ENCODE data around the gene IDH2. TPM values are rescaled to one million over a fixed set of nuclear protein-coding genes. Genes with fewer than 3 reads are reported as not detected.

IDH2 gene
- total RNA-seq, 1 donor: 28.6 TPM

DNA sequence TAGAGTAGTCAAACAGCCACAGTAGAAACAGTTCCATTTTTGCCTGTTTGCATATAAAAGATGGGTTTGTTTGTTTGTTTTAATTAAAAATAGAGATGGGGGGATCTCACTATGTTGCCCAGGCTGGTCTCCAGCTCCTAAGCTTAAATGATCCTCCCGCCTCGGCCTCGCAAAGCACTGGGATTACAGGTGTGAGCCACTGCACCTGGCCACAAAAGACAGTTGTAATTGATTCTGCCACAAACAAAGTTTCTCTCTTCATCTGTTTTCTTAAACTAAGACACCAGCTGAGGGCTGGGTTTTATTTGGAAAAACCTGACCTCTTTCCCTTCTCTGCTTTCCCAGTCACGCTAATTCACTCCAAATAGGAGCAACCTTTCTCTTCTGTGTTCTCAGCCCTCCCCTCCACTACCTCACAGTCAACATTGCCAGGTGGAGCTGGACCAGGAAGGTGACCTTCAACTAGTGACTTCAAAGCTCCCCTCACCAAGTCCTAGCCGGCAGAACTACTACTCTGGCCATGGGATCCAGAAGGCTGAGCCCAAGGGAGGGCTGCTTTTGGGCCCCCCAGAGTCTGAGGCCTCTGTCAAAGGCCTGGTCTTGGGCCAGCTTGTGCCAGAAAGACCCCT, 1.5 kb upstream of the IDH2 start:
- DNase-seq (ENCODE audit: low read depth): no peak
- no peak for TF ChIP-seq CTCF (IDR thresholded peaks at IDR 0.05; ENCODE audit: insufficient read depth, low read length)
- no peak overlapping the region for H3K4me3 ChIP-seq (ENCODE audit: low read depth, low read length)

- no peak for TF ChIP-seq CTCF (IDR thresholded peaks at IDR 0.05; ENCODE audit: insufficient read depth, low read length)
- DNase-seq (ENCODE audit: low read depth): peak; percentile 19
Observed at GRCh38 chr15:90101130-90101968, 919 bp downstream of the IDH2 start.

GRCh38 chr15:90099868-90100831, 2.1 kb downstream of the IDH2 start:
- peak; percentile 83 for DNase-seq (ENCODE audit: low read depth)
- no peak for TF ChIP-seq CTCF (IDR thresholded peaks at IDR 0.05; ENCODE audit: insufficient read depth, low read length)
- no peak overlapping the region for H3K4me3 ChIP-seq (ENCODE audit: low read depth, low read length)

More at GRCh38 chr15:90101130-90101968, 919 bp downstream of the IDH2 start:
- peak overlapping the region; percentile 73 for H3K4me3 ChIP-seq (ENCODE audit: low read depth, low read length)

- DNase-seq (ENCODE audit: low read depth): no peak
- TF ChIP-seq CTCF (IDR thresholded peaks at IDR 0.05; ENCODE audit: insufficient read depth, low read length): no peak
- H3K4me3 ChIP-seq (ENCODE audit: low read depth, low read length): no peak overlapping the region
Observed at GRCh38 chr15:90099072-90099867, 3.0 kb downstream of the IDH2 start.

DNA sequence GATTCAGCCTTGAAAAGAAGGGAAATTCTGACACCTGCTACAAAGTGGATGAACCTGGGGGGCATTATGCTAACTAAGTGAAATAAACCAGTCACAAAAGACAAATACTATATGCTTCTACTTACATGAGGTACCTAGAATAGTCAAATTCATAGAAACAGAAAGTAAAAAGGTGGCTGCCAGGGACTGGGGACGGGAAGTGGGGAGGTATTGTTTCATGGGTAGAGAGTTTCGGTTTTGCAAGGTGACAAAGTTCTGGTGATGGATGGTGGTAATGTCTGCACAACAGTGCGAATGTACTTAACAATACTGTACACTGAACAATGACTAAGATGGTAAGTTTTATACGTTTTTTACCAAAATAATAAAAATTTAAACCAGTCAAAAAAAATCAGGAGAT, 4.8 kb downstream of the IDH2 start:
- DNase-seq (ENCODE audit: low read depth): no peak
- no peak for TF ChIP-seq CTCF (IDR thresholded peaks at IDR 0.05; ENCODE audit: insufficient read depth, low read length)
- H3K4me3 ChIP-seq (ENCODE audit: low read depth, low read length): no peak overlapping the region

- no peak for TF ChIP-seq CTCF (IDR thresholded peaks at IDR 0.05; ENCODE audit: insufficient read depth, low read length)
- H3K4me3 ChIP-seq (ENCODE audit: low read depth, low read length): no peak overlapping the region
- no peak for DNase-seq (ENCODE audit: low read depth)
Observed at GRCh38 chr15:90095521-90095959, 6.7 kb downstream of the IDH2 start.
